Activated CD4-positive, CD25-positive, alpha-beta regulatory T cell treated with anti-CD3 and anti-CD28 coated beads, Interleukin-2, amount 50 U/mL, for 24 hours (primary cell): Measurements from ENCODE around the gene S100PBP.
A peak's percentile ranks its signal among the peaks of the same experiment; 100 is the strongest.
"Not testable (repeated sequence)": the region's sequence is repeated elsewhere in the genome, so short reads cannot be mapped to it uniquely, and the experiment has no call there.

ENCODE experiments used
- ATAC-seq, 2 donors: fragments of 150-1000 bp; cut with Tn5 transposase; one replicate each; pipeline ENCODE4 v1.10.0; 2021; ENCODE audit warnings: mild to moderate bottlenecking in 1 of 2, moderate library complexity in 1 of 2

The S100PBP gene

DNA sequence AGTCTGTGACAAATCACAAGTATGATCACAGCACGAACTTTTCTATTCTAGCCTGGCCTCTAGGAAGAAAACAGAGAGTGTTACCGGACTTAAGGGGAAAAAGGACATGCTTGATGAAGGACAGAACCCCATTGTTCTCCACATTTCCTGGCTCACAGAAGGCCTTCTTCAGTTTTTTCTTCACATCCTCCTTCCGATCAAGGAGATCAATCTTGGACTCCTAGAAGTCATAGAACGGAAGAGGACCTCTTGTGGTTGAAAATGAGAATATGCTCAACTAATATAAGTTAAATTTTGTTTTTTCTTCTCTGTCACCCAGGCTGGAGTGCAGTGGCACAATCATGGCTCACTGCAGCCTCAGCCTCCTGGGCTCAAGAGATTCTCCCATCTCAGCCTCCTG, 30.6 kb upstream of the S100PBP start:
- no peak for ATAC-seq

DNA sequence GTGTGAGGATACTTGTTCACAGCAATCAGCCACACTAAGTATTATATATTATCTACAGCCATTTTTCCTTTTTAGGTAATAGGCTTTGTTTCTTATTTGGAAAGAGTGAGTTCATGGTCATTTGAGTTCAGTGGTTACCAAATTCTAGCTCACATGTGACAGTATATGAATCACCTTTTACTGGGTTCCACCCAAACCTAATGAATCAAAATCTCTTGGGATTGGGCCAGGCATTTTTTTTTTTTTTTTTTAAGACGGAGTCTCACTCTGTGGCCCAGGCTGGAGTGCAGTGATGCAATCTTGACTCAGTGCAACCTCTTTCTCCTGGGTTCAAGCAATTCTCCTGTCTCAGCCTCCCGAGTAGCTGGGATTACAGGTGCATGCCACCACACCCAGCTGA, 28.1 kb upstream of the S100PBP start:
- ATAC-seq, result peak; percentile 55 to 56

- ATAC-seq, result no peak
These were observed 25.6 kb upstream of the S100PBP start for GRCh38 chr1:32791881-32792280.

DNA sequence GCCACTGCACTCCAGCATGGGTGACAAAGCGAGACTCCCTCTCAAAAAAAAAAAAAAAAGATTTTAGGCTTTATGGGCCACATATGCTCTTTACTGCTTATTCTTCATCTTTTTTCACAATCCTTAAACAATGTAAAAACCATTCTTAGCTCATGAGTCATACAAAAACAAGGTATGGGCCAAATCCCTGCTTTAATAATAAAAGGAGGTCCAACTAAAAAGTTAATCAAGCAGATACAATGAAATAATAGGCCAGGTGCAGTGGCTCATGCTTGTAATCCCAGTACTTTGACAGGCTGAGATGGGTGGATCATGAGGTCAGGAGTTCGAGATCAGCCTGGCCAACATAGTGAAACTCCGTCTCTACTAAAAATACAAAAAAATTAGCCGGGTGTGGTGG, 21.7 kb upstream of the S100PBP start:
- not testable (repeated sequence) for ATAC-seq

- no peak for ATAC-seq
These were observed 20.0 kb upstream of the S100PBP start for GRCh38 chr1:32797456-32797855.

DNA sequence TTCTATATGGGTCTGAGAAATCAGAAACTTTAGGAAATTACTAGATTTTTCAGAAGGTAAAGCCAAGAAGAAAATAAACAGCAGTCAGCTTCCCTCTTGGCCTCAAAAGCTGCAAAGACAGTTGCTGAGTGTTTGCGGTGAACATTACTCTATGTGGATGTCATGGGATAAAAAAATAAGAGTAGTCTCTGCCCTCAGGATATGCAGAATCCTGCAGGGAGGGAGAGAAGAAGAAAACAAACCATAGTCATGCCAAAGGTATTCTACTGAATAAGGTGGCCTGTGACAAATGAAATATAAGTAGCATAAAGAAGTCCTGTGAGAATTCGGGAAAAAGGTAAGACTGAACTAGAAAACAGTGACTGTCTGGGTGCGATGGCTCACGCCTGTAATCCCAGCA, 19.3 kb upstream of the S100PBP start:
- ATAC-seq, result no peak

DNA sequence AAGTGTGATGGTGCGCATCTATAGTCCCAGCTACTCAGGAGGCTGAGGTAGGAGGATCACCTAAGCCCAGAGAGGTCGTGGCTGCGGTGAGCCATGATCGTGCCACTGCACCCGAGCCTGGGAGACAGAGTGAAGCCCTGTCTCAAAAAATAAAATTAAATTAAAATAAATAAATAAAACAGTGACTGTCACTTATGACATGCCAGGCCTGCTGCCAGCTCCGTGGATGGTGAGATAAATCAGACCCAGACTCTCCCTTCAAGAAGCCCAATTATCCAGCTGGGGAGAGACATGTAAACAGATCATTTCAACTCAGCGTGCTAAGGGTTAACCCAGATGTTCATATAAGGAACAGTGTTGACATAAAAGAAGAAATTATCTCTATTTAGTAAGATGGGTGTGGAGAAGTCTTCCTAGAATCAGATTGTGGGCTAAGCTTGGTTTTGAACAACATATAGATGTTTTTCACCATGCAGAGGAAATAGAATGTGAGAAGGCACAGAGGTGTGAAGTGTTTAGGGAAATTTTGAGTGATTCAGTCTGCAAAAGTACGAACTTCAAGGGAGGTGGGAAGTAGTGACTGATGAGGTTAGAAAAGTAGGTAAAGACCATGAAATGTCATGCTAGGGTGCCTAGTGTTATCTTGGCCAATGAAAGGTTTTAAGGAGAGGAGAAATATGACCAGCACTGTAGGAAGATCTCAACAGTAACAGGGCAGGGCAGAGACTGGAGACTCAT, 18.6 kb upstream of the S100PBP start:
- peak; percentile 83 to 84 for ATAC-seq

- peak; percentile 78 to 79 for ATAC-seq
These were observed 16.2 kb upstream of the S100PBP start for GRCh38 chr1:32801096-32801715.

DNA sequence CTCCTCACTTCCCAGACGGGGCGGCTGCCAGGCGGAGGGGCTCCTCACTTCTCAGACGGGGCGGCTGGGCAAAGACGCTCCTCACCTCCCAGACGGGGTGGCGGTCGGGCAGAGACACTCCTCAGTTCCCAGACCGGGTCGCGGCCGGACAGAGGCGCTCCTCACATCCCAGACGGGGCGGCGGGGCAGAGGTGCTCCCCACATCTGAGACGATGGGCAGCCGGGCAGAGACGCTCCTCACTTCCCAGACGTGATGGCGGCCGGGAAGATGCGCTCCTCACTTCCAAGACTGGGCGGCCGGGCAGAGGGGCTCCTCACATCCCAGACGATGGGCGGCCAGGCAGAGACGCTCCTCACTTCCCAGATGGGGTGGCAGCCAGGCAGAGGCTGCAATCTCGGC, 13.0 kb upstream of the S100PBP start:
- ATAC-seq, result not testable (repeated sequence)

DNA sequence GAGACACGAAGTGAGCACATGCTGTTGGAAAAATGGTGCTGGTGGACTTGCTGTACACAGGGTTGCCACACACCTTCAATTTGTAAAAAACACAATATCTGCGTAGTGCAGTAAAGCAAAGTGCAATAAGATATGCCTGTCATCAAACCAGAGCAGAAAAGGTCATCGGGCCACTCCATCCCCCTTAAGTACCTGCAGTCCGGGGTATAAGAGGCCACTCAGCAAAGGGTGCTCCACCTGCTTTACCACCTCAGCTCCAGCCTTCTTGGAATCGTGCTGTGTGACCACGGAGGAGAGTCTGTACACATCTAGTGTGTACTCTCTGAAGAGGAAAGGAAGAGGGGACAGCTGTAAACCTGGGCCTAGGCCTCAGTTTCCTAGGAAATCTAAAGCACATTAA, 11.2 kb upstream of the S100PBP start:
- ATAC-seq, result no peak

- no peak for ATAC-seq
These were observed 10.4 kb upstream of the S100PBP start for GRCh38 chr1:32806910-32807523.

DNA sequence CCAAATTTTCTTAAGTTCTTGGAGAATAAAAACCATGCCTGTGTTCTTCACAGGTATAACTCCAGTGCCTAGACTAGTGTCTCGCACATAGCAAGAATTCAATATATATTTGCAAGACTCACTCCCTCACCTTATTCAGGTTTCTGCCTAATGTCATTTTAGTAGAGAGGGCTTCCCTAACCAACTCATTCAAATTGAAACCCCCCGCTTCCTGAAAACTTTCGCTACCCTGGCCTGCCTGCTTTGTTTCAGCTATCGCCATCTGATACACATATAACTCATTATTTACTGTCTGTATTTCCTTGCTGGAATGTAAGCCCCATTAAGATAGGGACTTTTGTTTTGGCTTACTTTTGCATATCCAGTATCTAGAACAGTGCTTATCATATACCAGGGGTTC, 8.9 kb upstream of the S100PBP start:
- no peak for ATAC-seq

- no peak for ATAC-seq
These were observed 7.1 kb upstream of the S100PBP start for GRCh38 chr1:32810358-32810757.

- ATAC-seq, result no peak
These were observed 6.2 kb upstream of the S100PBP start for GRCh38 chr1:32811265-32811664.

- ATAC-seq, result no peak
These were observed 5.5 kb upstream of the S100PBP start for GRCh38 chr1:32811917-32812316.

DNA sequence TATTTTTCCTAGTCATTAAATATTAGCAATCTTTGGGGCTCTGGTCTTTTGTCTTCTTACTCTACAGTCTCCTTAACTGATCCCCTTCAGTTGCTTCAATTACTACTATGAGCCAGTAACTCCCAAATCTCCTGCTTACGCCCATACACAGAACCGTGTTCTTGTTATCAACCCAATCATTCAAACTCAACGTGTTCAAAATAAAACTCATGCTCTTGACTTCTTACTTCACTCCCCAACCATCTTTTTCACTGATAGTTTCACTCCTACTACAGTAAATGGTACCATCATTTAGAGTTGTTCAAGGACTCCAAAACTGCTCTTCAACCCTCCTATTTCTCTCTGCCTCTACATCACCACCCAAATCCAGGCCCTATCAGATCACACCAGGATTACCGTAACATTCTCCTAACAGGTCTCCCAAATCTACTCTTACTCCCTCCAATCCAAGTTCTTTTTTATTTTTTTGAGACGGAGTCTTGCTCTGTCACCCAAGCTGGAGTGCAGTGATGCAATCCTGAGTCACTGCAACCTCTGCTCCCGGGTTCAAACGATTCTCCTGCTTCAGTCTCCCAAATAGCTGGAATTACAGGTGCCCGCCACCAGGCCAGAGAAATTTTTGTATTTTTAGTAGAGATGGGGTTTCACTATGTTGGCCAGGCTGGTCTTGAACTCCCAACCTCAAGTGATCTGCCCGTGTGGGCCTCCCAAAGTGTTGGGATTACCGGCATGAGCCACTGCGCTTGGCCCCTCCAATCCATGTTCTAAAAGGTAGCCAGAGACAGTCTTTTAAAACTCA, 3.3 kb upstream of the S100PBP start:
- ATAC-seq, result no peak

- ATAC-seq, result peak; percentile 0 to 19
These were observed 736 bp upstream of the S100PBP start for GRCh38 chr1:32816676-32817158.

- ATAC-seq, result peak in 1 of 2 donors; percentile 0
These were observed 648 bp downstream of the S100PBP start for GRCh38 chr1:32817815-32818786.

DNA sequence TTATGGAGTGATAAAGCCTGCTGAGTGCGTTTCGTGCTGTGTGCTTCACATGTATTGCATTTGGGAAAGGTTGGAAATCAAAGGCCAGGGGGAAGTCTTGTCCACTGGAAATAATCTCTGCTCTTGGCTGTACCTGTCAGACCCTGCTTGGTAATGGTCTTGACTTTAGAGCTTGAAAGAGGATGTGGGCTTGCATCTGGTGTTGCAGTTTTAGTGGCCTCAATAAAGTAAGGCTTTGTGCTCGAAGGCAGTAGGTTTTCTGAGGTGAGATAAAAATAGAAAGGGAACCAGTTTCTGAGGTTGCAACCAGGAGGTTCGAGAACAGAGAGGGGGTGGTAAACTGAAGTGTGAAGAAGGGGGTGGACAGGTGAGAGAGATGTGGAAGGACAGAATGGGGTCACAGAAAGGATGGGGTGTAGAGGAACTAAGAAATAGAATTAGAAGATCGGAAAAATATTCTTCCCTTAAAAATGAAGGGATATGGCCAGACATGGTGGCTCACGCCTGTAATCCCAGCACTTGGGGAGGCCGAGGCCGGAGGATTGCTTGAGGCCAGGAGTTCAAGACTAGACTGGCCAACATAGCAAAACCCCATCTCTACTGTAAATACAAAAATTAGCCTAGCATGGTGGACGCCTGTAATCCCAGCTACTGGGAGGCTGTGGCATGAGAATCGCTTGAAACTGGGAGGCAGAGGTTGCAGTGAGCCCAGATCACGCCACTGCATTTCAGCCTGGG, 1.5 kb downstream of the S100PBP start:
- no peak for ATAC-seq

- ATAC-seq, result no peak
These were observed 7.7 kb downstream of the S100PBP start for GRCh38 chr1:32825181-32825580.

DNA sequence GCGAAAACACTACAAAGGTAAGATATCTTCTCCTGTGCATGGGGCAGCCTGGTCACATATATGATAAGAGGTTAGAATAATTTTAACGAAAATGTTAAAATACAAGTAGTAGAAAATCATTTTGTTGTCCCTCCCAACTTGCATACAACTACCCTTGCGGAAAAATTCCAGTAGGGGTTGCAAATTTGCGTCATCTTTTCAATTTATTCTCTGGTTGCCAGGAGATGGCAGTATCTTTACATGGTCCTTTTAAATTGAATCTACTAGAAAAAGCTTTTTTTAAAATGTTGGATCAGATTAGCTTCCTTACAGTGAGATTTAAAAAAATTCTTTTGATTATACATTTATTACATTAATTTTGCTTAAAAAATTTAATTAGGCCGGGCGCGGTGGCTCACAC, 10.9 kb downstream of the S100PBP start:
- no peak for ATAC-seq
